ENCODE measurements around the gene GOLGA8J. TPM values are rescaled to one million over a fixed set of nuclear protein-coding genes. Genes with fewer than 3 reads are reported as not detected.

The GOLGA8J gene
- total RNA-seq, 2 donors from 2014 or later, result 0.40 TPM; not detected in 1

- no peaks in the 10 kb centered on the region for H3K36me3 Mint-ChIP-seq (ENCODE audit: low read depth)
- H3K9me3 Mint-ChIP-seq, result no peaks in the 10 kb centered on the region
- no peaks in the 10 kb centered on the region for H3K36me3 ChIP-seq (ENCODE audit: control insufficient read depth, insufficient read depth, low read length)
- H3K4me3 Mint-ChIP-seq, result no peak overlapping the region
- H3K4me1 ChIP-seq (ENCODE audit: control insufficient read depth, insufficient read depth, low read length), result no peaks in the 10 kb centered on the region
- no peak overlapping the region for H3K27ac Mint-ChIP-seq
- H3K27me3 Mint-ChIP-seq (ENCODE audit: insufficient read depth), result no peaks in the 10 kb centered on the region
- no peaks in the 10 kb centered on the region for H3K4me1 Mint-ChIP-seq
- no peak overlapping the region for H3K4me3 ChIP-seq (ENCODE audit: low read length)
- H3K27me3 ChIP-seq (ENCODE audit: control insufficient read depth, insufficient read depth, low read length, poor library complexity, severe bottlenecking), result no peaks in the 10 kb centered on the region
- no peak for DNase-seq
- no peak overlapping the region for H3K9ac ChIP-seq (ENCODE audit: extremely low read depth, low read length, poor library complexity, severe bottlenecking)
- no peaks in the 10 kb centered on the region for H3K9me3 ChIP-seq (ENCODE audit: control insufficient read depth, low read length)
- WGBS, 2 experiments (ENCODE audit: insufficient coverage in 1 of 2, insufficient read length in 1 of 2), result 91 to 100% methylated on average over 4 to 11 of the region's 11 CpGs
- no peak for TF ChIP-seq CTCF (conservative IDR thresholded peaks at IDR 0.05)
- H3K27ac ChIP-seq (ENCODE audit: low read depth, low read length), result no peak overlapping the region
Observed at GRCh38 chr15:30059771-30060170, 23.0 kb upstream of the GOLGA8J start.

GRCh38 chr15:30062881-30063280 is 19.9 kb upstream of the GOLGA8J start:
- no peaks in the 10 kb centered on the region for H3K27me3 Mint-ChIP-seq (ENCODE audit: insufficient read depth)
- TF ChIP-seq CTCF (conservative IDR thresholded peaks at IDR 0.05), result no peak
- H3K4me1 ChIP-seq (ENCODE audit: control insufficient read depth, insufficient read depth, low read length), result no peaks in the 10 kb centered on the region
- no peak for DNase-seq
- H3K27ac Mint-ChIP-seq, result no peak overlapping the region
- whole genome bisulfite sequencing, 2 experiments (ENCODE audit: insufficient coverage in 1 of 2, insufficient read length in 1 of 2), result 96 to 98% methylated on average over 3 to 4 of the region's 4 CpGs
- no peak overlapping the region for H3K27ac ChIP-seq (ENCODE audit: low read depth, low read length)
- H3K27me3 ChIP-seq (ENCODE audit: control insufficient read depth, insufficient read depth, low read length, poor library complexity, severe bottlenecking), result no peaks in the 10 kb centered on the region
- H3K9me3 Mint-ChIP-seq, result no peaks in the 10 kb centered on the region
- H3K4me1 Mint-ChIP-seq, result no peaks in the 10 kb centered on the region
- no peaks in the 10 kb centered on the region for H3K9me3 ChIP-seq (ENCODE audit: control insufficient read depth, low read length)
- no peak overlapping the region for H3K9ac ChIP-seq (ENCODE audit: extremely low read depth, low read length, poor library complexity, severe bottlenecking)
- H3K4me3 ChIP-seq (ENCODE audit: low read length), result no peak overlapping the region
- no peaks in the 10 kb centered on the region for H3K36me3 Mint-ChIP-seq (ENCODE audit: low read depth)
- H3K4me3 Mint-ChIP-seq, result no peak overlapping the region
- no peaks in the 10 kb centered on the region for H3K36me3 ChIP-seq (ENCODE audit: control insufficient read depth, insufficient read depth, low read length)

- Histone ChIP-seq H3K9me3 (ENCODE audit: control insufficient read depth, low read length) (no peaks in the 10 kb centered on the region), H3K27ac (ENCODE audit: low read depth, low read length) (no peak overlapping the region), H3K9ac (ENCODE audit: extremely low read depth, low read length, poor library complexity, severe bottlenecking) (no peak overlapping the region), H3K27me3 (ENCODE audit: control insufficient read depth, insufficient read depth, low read length, poor library complexity, severe bottlenecking) (no peaks in the 10 kb centered on the region), H3K36me3 (ENCODE audit: control insufficient read depth, insufficient read depth, low read length) (no peaks in the 10 kb centered on the region), H3K4me3 (ENCODE audit: low read length) (no peak overlapping the region), H3K4me1 (ENCODE audit: control insufficient read depth, insufficient read depth, low read length) (no peaks in the 10 kb centered on the region)
- Mint-ChIP-seq H3K9me3 (no peaks in the 10 kb centered on the region), H3K27me3 (ENCODE audit: insufficient read depth) (no peaks in the 10 kb centered on the region), H3K4me3 (no peak overlapping the region), H3K36me3 (ENCODE audit: low read depth) (no peaks in the 10 kb centered on the region), H3K4me1 (no peaks in the 10 kb centered on the region), H3K27ac (no peak overlapping the region)
- WGBS, 2 experiments (ENCODE audit: insufficient coverage in 1 of 2, insufficient read length in 1 of 2), result 67 to 90% methylated on average over 1 to 2 of the region's 2 CpGs
- no peak for TF ChIP-seq CTCF (conservative IDR thresholded peaks at IDR 0.05)
- DNase-seq, result no peak
Observed at GRCh38 chr15:30063835-30064546, 18.8 kb upstream of the GOLGA8J start.

Measured in endodermal cell (in vitro differentiated cells).